IPS DF 6.9 (cell line): ENCODE measurements around the gene ZDHHC5.

Source experiments
- DNase-seq: peaks from one replicate; pipeline ENCODE4 v3.0.0-alpha.2; 2013; ENCODE audit warnings: low read depth, low spot score
- H3K27ac ChIP-seq: one replicate; pipeline ENCODE4 v1.5.1; 2013; ENCODE audit warnings: low read length, control low read depth
- H3K27me3 ChIP-seq: 2 replicates; pipeline ENCODE4 v1.6.1; 2013; ENCODE audit warnings: mild to moderate bottlenecking, low read length; ENCODE audit not compliant: control insufficient read depth, insufficient read depth
- H3K36me3 ChIP-seq: 2 replicates; pipeline ENCODE4 v1.6.1; 2013; ENCODE audit warnings: low read length; ENCODE audit not compliant: control insufficient read depth, insufficient read depth
- H3K4me1 ChIP-seq: 2 replicates; pipeline ENCODE4 v1.6.1; 2013; ENCODE audit warnings: low read length; ENCODE audit not compliant: control insufficient read depth, insufficient read depth
- H3K4me3 ChIP-seq: 2 replicates; pipeline ENCODE4 v1.5.1; 2013; ENCODE audit warnings: mild to moderate bottlenecking, low read length
- H3K9me3 ChIP-seq: 2 replicates; pipeline ENCODE4 v1.6.1; 2013; ENCODE audit warnings: low read length, inconsistent platforms; ENCODE audit not compliant: control insufficient read depth, insufficient read depth
- WGBS: extraction: QIAGEN DNeasy Blood & Tissue Kit; methylation state at CpG from one replicate; pipeline ENCODE4 v1.1.7; 2013; ENCODE audit warnings: mixed read lengths, missing lambda C conversion rate; ENCODE audit not compliant: insufficient read length, insufficient coverage; 5-methylcytosine and 5-hydroxymethylcytosine counted together

ZDHHC5 gene

DNA sequence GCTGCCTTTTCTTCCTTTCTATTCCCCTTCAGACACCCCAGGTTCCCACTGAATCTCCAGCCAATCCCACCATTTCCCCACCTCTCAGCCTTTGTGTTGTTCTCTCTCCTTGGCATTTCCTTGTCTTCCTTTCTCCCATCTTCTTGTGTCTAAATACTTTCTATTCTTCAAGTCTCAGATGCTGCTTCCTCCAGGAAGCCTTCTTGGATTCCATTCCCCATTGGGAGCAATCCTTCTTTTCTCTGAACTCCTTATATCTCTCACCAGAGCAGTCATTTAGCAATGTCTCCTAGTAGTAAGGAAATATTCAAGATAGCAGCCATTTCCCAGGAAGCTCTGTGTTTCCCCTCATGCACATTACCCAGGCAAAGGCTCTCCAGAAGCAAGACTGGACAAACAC lies 33.6 kb upstream of the ZDHHC5 start:
- H3K36me3 ChIP-seq: no peaks in the 10 kb centered on the region
- DNase-seq: no peak
- no peak overlapping the region for H3K4me3 ChIP-seq
- H3K27me3 ChIP-seq: no peaks in the 10 kb centered on the region
- H3K27ac ChIP-seq: no peak overlapping the region
- peaks cover 2% of the 10 kb centered on the region for H3K4me1 ChIP-seq
- no peaks in the 10 kb centered on the region for H3K9me3 ChIP-seq

DNA sequence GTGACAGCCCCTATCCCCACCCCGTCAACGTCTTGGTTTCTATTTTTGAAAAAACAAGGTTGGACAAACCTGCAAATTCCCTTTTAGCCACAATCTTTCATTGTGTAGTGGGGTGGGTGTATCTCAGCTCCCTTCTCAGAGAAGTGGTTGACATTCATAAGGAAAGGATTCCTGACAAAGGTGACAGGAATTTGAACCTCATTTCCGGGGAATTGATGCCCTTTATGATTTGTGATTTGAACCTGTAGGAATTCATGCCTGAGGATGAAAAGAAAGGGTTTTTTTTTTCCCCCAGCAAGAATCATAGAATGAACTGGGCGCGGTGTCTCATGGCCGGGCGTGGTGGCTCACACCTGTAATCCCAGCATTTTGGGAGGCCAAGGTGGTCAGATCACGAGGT lies 32.7 kb upstream of the ZDHHC5 start:
- Histone ChIP-seq H3K27ac (no peak overlapping the region), H3K4me3 (no peak overlapping the region), H3K36me3 (0 out of 2 replicates have a peak, but pooled peaks cover 3% of the 10 kb centered on the region), H3K27me3 (no peaks in the 10 kb centered on the region), H3K4me1 (peaks cover 2% of the 10 kb centered on the region), H3K9me3 (no peaks in the 10 kb centered on the region)
- no peak for DNase-seq
- WGBS: no CpG with 5 or more reads among the region's 8 CpGs

GRCh38 chr11:57637626-57638004 lies 30.3 kb upstream of the ZDHHC5 start:
- no CpG with 5 or more reads among the region's 18 CpGs for WGBS
- Histone ChIP-seq H3K27me3 (no peaks in the 10 kb centered on the region), H3K4me1 (peaks cover 12% of the 10 kb centered on the region), H3K36me3 (peaks cover 14% of the 10 kb centered on the region; the same call in 1 of the 2 replicates), H3K4me3 (peak overlapping the region; percentile 13; the same call in 1 of the 2 replicates), H3K27ac (peak overlapping the region; percentile 22), H3K9me3 (no peaks in the 10 kb centered on the region)
- DNase-seq: no peak

GRCh38 chr11:57638005-57638781 lies 29.7 kb upstream of the ZDHHC5 start:
- Histone ChIP-seq H3K36me3 (peaks cover 14% of the 10 kb centered on the region; the same call in 1 of the 2 replicates), H3K27ac (peak overlapping the region; percentile 22), H3K27me3 (no peaks in the 10 kb centered on the region), H3K4me3 (peak overlapping the region; percentile 87), H3K4me1 (peaks cover 13% of the 10 kb centered on the region), H3K9me3 (no peaks in the 10 kb centered on the region)
- DNase-seq: no peak
- WGBS: no CpG with 5 or more reads among the region's 47 CpGs

DNA sequence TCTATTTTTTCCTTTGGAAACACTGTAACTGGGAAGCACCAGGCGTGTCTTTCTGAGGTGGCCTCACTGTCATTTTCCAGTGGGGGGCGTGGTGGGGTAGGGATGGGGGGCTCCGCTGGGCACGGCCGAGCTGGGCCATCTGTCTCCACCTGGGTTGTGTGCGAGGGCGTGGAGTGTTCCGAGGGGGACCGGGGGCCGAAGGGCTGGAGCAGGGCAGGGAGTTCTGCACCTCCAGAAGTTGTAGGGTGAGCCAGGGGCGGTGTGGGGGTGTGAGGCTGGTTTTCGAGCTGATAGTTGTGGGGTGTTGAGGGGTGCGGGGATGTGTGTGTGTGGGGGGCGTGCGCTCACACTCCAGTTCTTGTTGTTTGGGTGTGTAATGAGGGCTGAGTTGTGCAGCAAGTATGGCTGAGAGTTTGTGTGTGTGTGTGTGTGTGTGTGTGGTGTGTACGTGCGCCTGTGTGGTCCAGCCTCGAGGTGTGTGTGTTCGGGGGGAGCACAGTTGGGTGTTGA lies 29.0 kb upstream of the ZDHHC5 start:
- peaks cover 14% of the 10 kb centered on the region; the same call in 1 of the 2 replicates for H3K36me3 ChIP-seq
- H3K4me3 ChIP-seq: peak overlapping the region; percentile 87
- H3K4me1 ChIP-seq: peaks cover 13% of the 10 kb centered on the region
- no peaks in the 10 kb centered on the region for H3K27me3 ChIP-seq
- H3K27ac ChIP-seq: no peak overlapping the region
- no CpG with 5 or more reads among the region's 19 CpGs for WGBS
- H3K9me3 ChIP-seq: no peaks in the 10 kb centered on the region
- no peak for DNase-seq

- Histone ChIP-seq H3K27ac (peak overlapping the region; percentile 58), H3K27me3 (no peaks in the 10 kb centered on the region), H3K36me3 (peaks cover 14% of the 10 kb centered on the region; the same call in 1 of the 2 replicates), H3K4me3 (peak overlapping the region; percentile 87; the same call in 1 of the 2 replicates), H3K4me1 (peaks cover 13% of the 10 kb centered on the region), H3K9me3 (no peaks in the 10 kb centered on the region)
- DNase-seq: peak; percentile 96
- WGBS: no CpG with 5 or more reads among the region's 15 CpGs
Observed at GRCh38 chr11:57639321-57640067, 28.4 kb upstream of the ZDHHC5 start.

- Histone ChIP-seq H3K4me1 (peaks cover 13% of the 10 kb centered on the region), H3K27ac (peak overlapping the region; percentile 58), H3K9me3 (no peaks in the 10 kb centered on the region), H3K27me3 (no peaks in the 10 kb centered on the region), H3K36me3 (peaks cover 14% of the 10 kb centered on the region; the same call in 1 of the 2 replicates), H3K4me3 (peak overlapping the region; percentile 48; the same call in 1 of the 2 replicates)
- no CpG with 5 or more reads among the region's 9 CpGs for WGBS
- DNase-seq: no peak
Observed at GRCh38 chr11:57640068-57640800, 27.7 kb upstream of the ZDHHC5 start.

- H3K4me3 ChIP-seq: no peak overlapping the region; the same call in 1 of the 2 replicates
- H3K4me1 ChIP-seq: peaks cover 19% of the 10 kb centered on the region
- WGBS: no CpG with 5 or more reads among the region's 7 CpGs
- H3K36me3 ChIP-seq: peaks cover 14% of the 10 kb centered on the region; the same call in 1 of the 2 replicates
- no peak overlapping the region for H3K27ac ChIP-seq
- DNase-seq: no peak
- no peaks in the 10 kb centered on the region for H3K9me3 ChIP-seq
- no peaks in the 10 kb centered on the region for H3K27me3 ChIP-seq
Observed at GRCh38 chr11:57641011-57641807, 26.7 kb upstream of the ZDHHC5 start.

- no peak for DNase-seq
- no CpG with 5 or more reads among the region's 3 CpGs for WGBS
- H3K27ac ChIP-seq: no peak overlapping the region
- no peaks in the 10 kb centered on the region for H3K27me3 ChIP-seq
- H3K4me1 ChIP-seq: peaks cover 24% of the 10 kb centered on the region
- H3K4me3 ChIP-seq: no peak overlapping the region
- peaks cover 14% of the 10 kb centered on the region; the same call in 1 of the 2 replicates for H3K36me3 ChIP-seq
- no peaks in the 10 kb centered on the region for H3K9me3 ChIP-seq
Observed at GRCh38 chr11:57643802-57644201, 24.1 kb upstream of the ZDHHC5 start.
